Stimulated activated CD8-positive, alpha-beta memory T cell treated with anti-CD3 and anti-CD28 coated beads, Interleukin-4, amount 100 ng/mL, for 48 hours (primary cell): ENCODE measurements around the gene DTNB.
"Not testable (repeated sequence)": the region's sequence is repeated elsewhere in the genome, so short reads cannot be mapped to it uniquely, and the experiment has no call there.

Source experiments
- DNase-seq: peaks from one replicate; pipeline ENCODE4 v3.0.0-alpha.2; 2020

DTNB gene

GRCh38 chr2:25673300-25674076 lies at the start of gene DTNB:
Gene DTNB, minus strand, starts transcription at chr2:25673577. Its CDS starts 20,917 bp downstream, at chr2:25652660.
- DNase-seq: peak; percentile 78

GRCh38 chr2:25722224-25722623 lies 48.8 kb upstream of the DTNB start:
- no peak for DNase-seq

DNA sequence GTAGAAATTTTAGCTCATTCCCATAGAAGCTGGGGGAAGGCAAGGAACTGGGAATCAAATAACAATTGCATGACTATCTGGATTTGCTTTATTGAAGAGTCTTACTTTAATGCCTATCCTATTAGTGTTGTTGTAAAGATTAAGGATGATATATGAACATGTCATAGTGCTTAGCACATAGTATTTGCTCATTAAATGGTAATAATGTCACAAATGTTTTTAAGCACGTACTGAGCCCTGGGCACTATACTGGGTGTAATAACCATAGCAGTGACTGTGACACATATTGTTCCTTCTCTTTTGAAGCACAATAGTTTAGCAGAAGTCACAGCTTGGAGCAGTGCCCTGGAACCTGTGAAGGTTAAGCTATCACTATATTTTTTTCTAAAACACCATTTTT lies 47.2 kb upstream of the DTNB start:
- no peak for DNase-seq

DNA sequence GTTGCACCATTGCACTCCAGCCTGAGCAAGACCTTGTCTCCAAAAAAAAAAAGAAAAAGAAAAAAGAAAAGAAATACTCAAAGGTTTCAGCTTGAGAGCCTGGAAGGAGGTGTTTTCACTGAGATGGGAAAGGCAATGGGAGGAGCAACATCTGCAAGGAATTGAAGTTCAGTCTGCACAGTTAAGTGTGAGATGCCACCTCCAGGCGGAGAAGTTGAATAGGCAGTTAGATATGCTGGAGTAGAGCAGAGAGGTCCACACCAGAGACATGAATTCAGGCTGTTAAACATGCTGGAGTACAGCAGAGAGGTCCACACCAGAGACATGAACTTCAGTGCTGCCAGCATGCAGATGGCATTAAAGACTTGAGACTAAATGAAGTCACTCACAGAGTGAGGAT lies 41.4 kb upstream of the DTNB start:
- DNase-seq: no peak

DNA sequence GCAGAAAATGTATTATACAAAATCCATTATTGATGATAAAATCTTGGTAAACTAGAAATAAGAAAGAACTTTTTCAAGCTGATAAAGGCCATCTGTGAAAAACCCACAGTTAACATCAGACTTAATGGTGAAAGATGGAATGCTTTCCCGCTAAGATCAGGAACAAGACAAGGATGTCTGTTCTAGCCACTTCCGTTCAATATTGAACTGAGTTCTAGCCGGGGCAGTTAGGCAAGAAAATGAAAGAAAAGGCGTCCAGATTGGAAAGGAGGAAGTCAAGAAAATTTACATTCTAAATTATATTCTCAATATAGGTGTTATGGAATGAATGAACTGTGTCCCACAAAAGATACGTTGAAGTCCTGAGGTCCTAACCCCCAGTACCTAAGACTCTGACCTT lies 39.1 kb upstream of the DTNB start:
- DNase-seq: no peak

- no peak for DNase-seq
Observed at GRCh38 chr2:25711675-25712354, 38.4 kb upstream of the DTNB start.

GRCh38 chr2:25710750-25711149 lies 37.4 kb upstream of the DTNB start:
- no peak for DNase-seq

GRCh38 chr2:25709349-25709748 lies 36.0 kb upstream of the DTNB start:
- no peak for DNase-seq

DNA sequence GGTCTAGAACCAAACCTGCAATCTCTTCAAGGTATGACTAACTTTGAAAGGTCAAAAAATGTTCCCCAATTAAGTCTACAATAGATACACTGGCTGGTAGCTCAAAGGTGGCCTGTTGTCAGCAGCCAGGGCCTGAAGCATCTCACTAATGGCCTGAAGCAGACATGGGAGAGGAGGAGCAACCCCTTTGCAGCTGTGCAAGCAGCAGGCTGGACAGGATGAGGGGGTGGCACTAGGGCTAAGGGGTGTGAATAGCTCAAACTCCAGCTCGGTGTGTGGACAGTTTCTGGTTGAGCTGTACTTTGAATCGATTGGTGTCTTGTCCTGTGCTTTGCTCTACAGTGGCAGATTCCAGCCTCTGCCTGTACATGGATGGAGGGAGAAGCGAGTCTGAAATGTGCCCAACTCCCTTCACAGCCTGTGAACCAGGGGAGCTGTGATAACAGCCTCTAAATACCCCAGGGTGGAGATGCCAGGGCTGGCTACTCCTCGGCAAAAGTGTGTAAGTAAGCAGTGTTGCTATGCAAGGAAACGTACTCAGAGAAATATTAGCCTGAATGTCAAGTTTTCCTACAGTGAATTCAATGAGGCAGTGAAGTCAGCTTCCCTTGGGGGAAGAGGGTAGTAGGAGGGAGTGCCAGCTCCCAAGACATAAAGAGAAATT lies 34.7 kb upstream of the DTNB start:
- DNase-seq: no peak

DNA sequence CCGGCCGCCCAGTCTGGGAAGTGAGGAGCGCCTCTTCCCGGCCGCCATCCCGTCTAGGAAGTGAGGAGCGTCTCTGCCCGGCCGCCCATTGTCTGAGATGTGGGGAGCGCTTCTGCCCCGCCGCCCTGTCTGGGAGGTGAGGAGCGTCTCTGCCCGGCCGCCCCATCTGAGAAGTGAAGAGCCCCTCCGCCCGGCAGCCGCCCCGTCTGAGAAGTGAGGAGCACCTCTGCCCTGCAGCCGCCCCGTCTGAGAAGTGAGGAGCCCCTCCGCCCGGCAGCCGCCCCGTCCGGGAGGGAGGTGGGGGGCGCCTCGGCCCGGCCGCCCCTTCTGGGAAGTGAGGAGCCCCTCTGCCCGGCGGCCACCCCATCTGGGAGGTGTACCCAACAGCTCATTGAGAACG lies 32.2 kb upstream of the DTNB start:
- DNase-seq: not testable (repeated sequence)

DNA sequence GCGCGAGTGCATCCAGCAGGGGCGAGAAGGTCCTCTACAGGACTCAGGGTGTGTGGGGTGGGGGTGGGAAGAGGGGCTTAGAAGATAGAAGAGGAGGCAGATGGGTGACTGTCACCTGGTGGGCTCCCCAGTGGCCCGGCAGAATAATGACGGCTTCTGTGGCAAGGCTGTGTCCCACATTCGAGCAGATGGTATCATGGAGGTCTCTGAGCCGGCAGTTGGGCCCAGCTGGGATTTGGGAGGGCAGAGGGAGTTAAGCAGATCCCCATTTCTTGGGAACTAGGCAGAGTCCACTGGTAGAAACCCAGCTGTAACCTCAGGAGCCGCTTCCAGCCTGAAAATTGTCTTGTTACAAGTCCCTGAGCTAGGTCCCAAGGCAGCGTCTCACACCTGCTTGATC lies 28.4 kb upstream of the DTNB start:
- DNase-seq: no peak

DNA sequence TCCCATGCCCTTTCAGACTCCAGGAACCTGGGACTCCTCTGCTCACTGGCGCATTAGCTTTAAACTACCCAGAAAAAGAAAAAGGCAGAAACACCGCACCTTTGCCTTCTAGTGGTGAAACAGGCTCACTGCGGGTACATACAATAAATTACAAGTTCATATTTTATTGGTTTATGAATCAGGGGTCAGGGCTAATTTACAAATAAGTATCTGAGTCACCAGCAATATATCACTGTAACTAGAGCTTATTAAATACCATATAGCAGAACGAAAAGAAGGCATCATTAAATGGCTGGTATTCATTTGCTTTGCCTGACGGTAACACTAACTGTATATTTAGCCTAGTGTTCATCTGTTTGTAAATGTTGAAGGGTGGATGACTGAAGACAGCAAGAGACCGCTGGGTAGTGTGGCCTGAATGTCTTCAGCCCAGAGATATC lies 26.9 kb upstream of the DTNB start:
- peak; percentile 41 for DNase-seq

- DNase-seq: no peak
Observed at GRCh38 chr2:25699216-25699615, 25.8 kb upstream of the DTNB start.

DNA sequence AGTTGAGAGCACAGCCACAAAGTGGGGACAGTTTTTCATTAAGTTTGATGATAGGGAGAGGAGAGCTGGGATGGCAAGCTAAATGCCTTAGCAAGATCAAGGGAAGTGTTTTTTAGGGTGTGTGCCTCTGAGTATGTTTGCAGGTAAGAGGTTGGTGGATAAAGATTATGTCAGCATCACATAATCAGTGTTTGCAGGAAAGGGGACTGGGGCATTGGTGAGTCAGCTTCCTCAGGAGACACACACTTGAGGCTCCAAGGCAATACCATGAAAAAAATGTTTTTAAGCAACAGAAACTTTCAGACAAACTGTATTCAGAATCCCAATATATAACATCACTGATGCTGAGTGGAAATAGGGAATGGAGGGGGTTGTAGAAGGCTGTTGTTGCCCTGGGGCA lies 25.4 kb upstream of the DTNB start:
- DNase-seq: no peak

- no peak for DNase-seq
Observed at GRCh38 chr2:25697559-25698341, 24.4 kb upstream of the DTNB start.

DNA sequence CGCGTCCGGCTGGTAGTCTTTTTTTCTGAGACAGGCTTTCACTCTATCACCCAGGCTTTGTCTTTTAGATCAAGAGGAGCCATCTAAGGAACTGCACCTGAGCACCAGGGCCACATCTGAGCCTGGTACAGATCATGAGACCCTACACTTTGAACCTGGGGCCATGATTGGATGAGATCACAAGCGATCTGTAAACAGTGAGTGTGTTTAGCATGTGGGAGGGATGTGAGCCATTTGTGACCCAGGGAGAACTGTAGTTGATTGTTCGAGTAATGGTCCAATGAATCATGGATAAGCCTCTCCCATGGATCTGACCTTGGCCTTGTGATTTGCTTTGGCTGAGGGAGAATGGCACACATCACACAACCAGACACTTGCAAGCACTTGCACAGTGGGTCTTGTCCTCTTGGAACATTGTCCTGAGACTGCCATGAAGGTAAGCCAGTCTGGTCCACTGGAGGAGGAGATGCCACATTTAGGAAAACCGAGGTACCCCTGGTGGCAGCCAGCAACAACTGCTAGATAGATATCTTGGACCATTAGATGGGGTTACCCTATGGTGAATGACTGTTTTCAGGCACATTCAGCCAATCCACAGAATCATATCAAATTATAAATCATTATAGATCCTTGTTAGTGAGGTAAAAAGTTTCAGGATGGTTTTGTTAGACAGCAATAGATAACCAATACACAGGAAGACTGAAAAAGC lies 19.5 kb upstream of the DTNB start:
- DNase-seq: no peak

DNA sequence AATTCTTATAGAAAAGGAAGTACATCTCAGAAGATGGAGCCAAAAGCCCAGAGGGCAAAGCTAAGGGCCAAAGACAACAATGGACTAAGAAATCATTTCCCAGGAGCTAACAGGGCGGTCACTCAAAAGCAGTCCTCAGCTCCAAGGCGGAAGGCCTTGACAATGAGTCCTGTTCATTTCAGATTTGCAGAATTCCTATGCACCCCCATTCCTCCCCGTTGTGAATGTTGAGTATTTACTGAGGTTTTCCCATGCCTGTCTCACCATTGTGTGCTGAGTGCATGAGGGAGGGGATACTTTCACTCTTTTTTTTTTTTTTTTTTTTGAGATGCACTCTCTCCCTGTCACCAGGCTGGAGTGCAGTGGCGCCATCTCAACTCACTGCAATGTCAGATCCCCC lies 18.8 kb upstream of the DTNB start:
- DNase-seq: no peak

DNA sequence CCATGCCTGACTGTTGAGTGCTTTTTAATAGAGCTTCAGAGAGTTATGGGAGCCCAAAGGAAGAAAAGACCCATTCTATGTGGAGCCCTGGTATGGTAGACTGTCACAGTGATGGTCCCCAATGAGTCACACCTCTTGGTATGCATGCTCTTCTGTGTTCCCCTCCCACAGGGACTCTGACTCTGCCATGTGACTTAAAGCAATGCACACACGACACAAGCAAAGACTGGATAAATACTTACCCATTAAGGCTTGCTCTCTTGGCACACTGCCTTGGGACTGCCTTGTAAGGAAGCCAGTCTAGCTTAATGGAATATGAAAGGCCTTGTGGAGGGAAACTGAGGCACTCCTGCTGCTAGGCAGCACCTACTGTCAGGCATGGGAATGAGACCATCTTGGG lies 16.7 kb upstream of the DTNB start:
- no peak for DNase-seq

DNA sequence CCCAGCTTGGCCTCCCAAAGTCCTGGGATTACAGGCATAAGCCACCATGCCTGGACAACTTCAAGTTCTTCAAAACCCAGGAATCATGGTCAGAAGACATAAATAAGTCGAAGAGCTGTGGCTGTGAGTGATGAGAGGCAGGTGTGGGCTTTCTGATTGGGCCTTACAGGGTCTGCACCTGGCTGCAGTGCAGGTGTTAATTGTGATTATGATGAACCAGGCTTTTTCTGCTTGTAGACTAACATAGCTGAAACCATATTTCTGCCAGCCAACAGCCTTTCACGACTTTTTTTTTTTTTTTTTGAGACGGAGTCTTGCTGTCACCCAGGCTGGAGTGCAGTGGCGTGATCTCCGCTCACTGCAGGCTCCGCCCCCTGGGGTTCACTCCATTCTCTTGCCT lies 14.9 kb upstream of the DTNB start:
- DNase-seq: no peak

DNA sequence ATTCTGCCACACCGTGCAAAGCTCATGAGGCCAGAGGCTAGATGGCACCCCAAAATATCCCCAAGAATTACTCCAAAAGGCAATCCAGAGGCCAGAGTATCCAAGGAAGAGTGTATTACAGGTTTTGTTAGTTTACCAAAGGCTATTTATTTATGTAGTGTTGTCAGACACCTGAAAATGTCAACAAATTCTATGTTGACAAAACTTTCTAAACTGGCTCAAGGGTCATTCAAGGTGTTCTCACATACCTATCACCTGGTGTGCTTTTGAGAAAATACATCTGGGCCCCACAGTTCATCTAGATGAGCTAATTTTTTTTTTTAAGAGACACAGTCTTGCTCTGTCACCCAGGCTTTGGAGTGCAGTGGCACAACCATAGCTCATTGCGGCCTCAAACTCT lies 12.4 kb upstream of the DTNB start:
- no peak for DNase-seq

GRCh38 chr2:25684577-25685473 lies 11.4 kb upstream of the DTNB start:
- no peak for DNase-seq

GRCh38 chr2:25682082-25682481 lies 8.7 kb upstream of the DTNB start:
- no peak for DNase-seq
